HL-60 (cell line): ENCODE data around the gene SMIM34.

ENCODE experiments used
- DNase-seq, 2 experiments: peaks; one replicate each; pipeline ENCODE4 v3.0.0-alpha.2; 2010 to 2020; ENCODE audit warnings: low read depth in 1 of 2, low spot score in 1 of 2
- H3K27ac ChIP-seq: fragments of 250-450 bp; sonication (Bioruptor Pico); replicated peaks from 2 replicates; pipeline ENCODE4 v1.5.1; 2020; ENCODE audit warnings: mild to moderate bottlenecking, moderate library complexity
- H3K27me3 ChIP-seq: fragments of 250-450 bp; sonication (Bioruptor Pico); 2 replicates; pipeline ENCODE4 v1.5.1; 2021; ENCODE audit warnings: mild to moderate bottlenecking, moderate library complexity; ENCODE audit not compliant: insufficient read depth, poor library complexity, severe bottlenecking
- H3K4me3 ChIP-seq: replicated peaks from 2 replicates; pipeline ENCODE4 v1.5.1; 2011; ENCODE audit warnings: mild to moderate bottlenecking, control low read depth, low read length; ENCODE audit not compliant: insufficient read depth
- GABPA ChIP-seq: IDR thresholded peaks from 2 replicates; pipeline ENCODE4 v1.6.1; 2012; ENCODE audit warnings: low read depth
- POLR2AphosphoS5 ChIP-seq: IDR thresholded peaks from 2 replicates; pipeline ENCODE4 v1.6.1; 2012; ENCODE audit warnings: low read depth
- REST ChIP-seq: IDR thresholded peaks from 2 replicates; pipeline ENCODE4 v1.6.1; 2012; ENCODE audit warnings: low read depth; ENCODE audit not compliant: insufficient replicate concordance
- SPI1 ChIP-seq: IDR thresholded peaks from 2 replicates; pipeline ENCODE4 v1.6.1; 2012; ENCODE audit warnings: low read depth, mild to moderate bottlenecking, borderline replicate concordance
- TF ChIP-seq, protein P1 (sequence below): IDR thresholded peaks from one replicate; pipeline ENCODE4 v1.5.1; 2011; ENCODE audit warnings: low read length, control low read depth, inconsistent platforms; ENCODE audit not compliant: insufficient read depth

The SMIM34 gene

GRCh38 chr21:34369741-34370140 lies 54.0 kb downstream of the SMIM34 start:
- no peak for TF ChIP-seq GABPA
- TF ChIP-seq, protein P1, sequence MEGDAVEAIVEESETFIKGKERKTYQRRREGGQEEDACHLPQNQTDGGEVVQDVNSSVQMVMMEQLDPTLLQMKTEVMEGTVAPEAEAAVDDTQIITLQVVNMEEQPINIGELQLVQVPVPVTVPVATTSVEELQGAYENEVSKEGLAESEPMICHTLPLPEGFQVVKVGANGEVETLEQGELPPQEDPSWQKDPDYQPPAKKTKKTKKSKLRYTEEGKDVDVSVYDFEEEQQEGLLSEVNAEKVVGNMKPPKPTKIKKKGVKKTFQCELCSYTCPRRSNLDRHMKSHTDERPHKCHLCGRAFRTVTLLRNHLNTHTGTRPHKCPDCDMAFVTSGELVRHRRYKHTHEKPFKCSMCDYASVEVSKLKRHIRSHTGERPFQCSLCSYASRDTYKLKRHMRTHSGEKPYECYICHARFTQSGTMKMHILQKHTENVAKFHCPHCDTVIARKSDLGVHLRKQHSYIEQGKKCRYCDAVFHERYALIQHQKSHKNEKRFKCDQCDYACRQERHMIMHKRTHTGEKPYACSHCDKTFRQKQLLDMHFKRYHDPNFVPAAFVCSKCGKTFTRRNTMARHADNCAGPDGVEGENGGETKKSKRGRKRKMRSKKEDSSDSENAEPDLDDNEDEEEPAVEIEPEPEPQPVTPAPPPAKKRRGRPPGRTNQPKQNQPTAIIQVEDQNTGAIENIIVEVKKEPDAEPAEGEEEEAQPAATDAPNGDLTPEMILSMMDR = no peak
- no peak for TF ChIP-seq POLR2AphosphoS5
- TF ChIP-seq REST = no peak
- no peak for TF ChIP-seq SPI1
- no peak overlapping the region for H3K27ac ChIP-seq
- H3K4me3 ChIP-seq = no peak overlapping the region
- H3K27me3 ChIP-seq = no peaks in the 10 kb centered on the region
- no peak for DNase-seq
